GM19452 (cell line): ENCODE data around the gene NOXA1.
"Not testable (repeated sequence)": the region's sequence is repeated elsewhere in the genome, so short reads cannot be mapped to it uniquely, and the experiment has no call there.

Experiments used
- ATAC-seq: cut with Tn5 transposase; IDR thresholded peaks from one replicate; pipeline ENCODE4 v1.9.1; 2021; ENCODE audit not compliant: unreplicated experiment

The NOXA1 gene

DNA sequence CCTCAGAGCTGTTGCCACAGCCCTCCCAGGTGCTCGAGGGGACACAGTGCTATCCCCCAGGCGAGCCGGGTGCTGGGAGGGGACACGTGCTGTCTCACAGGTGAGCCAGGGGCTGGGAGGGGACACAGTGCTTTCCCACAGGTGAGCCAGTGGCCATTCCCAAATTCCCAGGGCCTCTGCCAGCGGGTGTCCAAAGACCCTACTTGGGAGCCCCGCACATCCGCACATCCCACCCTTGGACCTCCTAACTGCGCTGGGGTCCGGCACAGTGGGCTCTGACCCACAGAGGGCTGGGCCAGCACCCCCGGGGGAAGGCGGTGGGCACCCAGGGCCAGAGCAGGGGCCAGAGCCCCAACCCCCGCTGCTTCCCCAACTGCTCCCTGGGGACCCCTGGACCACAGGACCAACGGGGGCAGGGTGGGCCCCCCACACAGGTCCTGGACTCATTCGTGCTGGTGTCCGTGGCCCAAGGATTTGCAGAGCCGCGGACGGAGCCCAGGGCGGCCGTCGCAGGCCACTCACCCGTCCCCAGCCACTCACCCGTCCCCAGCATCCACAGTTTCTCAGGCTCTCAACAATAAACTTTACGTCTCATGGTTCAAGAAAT, 18.1 kb upstream of the NOXA1 start:
- ATAC-seq, result no peak

DNA sequence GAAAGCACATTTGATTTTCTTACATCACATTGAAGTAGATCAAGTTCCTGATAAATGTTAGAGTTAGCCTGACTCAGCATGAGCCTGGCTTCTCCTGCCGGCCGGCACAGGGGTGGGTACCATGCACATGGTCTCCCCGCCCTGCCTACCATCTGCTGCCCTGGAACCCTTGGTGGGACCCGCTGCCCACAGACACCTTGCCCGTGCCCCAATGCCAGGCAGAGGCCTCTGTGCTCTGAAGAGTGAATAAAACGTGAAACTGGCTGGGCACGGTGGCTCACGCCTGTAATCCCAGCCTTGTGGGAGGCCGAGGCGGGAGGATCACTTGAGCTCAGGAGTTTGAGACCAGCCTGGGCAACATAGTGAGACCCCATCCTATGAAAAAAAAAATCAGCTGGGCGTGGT, 17.5 kb upstream of the NOXA1 start:
- ATAC-seq, result no peak

DNA sequence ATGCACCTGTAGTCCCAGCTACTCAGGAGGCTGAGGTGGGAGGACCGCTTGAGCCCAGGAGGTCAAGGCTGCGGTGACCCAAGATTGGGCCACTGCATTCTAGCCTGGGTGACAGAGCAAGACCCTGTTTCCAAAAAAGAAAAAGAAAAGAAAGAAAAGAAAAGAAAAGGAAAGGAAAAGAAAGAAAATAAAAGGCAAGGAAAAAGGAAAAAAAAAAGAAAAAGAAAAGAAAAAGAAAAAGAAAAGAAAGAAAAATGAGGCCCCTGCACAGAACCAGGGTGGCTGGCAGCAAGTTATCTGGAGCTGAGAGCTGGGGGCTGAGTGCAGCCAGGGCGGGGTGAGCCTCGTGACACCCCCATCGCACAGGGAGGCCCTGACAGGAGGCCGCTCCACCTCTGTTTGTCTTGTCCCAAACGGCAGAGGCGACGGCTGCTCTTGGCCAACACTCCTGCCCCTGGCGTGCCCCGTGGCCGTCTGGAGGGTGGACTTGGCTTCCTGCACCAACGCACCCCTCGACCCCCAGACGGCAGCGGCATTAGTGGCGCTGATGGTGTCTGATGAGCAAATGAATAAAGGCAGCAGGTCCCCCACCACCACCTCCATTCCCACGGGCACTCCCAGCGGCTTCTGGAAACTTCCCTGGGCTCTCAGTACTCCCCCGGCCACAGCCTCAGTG, 17.0 kb upstream of the NOXA1 start:
- ATAC-seq, result no peak

DNA sequence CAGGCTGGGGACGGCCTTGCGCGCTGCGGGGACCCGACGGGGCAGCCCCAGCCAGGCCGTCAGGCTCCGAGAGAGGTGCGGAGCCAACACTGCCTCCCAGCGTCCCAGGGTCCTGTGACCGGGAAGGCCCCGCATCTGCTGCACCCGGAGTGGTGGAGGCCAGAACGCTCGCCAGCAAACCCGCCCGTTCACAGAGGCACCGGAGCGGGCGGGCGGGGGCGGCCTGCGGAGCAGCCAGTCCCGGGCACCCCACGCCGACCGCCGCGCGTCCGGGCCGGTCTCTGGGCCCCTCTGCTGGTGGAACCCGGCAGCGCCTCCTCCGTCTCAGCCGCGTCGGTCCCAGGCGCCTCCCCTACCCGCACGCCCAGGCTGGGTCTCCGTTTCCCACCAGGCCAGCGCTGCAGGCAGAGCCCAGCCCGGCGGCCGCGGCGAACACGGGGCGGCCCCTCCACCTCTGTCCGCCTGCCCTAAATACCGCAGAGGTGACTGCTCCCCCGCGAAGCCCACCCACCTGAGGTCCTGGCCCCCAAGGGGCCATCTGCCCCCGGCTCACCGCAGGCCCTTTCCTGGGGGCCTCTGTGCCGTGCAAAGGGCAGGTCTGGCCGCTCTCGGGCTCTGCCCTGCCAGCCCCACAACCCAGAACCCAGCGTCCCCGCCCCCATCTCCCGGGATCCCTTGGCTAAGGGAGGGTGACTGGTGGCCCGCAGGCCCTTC, 16.2 kb upstream of the NOXA1 start:
- no peak for ATAC-seq

DNA sequence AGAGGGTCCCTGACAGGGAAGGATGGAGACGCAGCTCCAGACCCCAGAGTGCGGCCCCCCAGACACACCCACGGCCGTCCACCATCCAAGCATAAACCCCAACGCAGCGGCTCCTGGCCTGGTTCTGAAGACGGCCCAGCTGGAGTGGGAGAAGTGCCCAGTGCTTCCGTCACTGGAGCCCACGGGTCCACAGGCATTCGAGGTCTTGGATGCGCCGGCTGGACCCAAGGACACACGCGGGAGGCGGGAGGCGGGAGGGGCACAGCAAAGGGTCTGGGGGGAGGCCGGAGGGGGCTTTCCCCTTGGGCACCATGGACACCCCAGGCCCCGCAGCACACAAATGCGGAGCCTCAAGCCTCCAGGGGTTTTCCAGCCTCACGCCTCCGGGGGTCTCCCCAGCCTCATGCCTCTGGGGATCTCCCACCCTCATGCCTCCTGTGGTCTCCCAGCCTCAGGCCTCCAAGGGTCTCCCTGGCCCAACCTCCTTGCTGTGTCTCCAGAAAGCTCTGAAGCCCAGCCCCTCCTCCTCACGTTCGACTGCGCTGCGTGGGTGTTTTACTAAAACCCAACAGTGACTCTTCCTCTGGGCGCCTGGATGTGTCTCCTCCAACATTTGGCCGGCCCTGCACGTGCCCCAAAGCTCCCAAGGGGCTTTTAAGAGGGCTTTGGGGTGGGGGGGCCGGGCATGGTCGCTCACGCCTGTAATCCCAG, 15.4 kb upstream of the NOXA1 start:
- ATAC-seq, result no peak

DNA sequence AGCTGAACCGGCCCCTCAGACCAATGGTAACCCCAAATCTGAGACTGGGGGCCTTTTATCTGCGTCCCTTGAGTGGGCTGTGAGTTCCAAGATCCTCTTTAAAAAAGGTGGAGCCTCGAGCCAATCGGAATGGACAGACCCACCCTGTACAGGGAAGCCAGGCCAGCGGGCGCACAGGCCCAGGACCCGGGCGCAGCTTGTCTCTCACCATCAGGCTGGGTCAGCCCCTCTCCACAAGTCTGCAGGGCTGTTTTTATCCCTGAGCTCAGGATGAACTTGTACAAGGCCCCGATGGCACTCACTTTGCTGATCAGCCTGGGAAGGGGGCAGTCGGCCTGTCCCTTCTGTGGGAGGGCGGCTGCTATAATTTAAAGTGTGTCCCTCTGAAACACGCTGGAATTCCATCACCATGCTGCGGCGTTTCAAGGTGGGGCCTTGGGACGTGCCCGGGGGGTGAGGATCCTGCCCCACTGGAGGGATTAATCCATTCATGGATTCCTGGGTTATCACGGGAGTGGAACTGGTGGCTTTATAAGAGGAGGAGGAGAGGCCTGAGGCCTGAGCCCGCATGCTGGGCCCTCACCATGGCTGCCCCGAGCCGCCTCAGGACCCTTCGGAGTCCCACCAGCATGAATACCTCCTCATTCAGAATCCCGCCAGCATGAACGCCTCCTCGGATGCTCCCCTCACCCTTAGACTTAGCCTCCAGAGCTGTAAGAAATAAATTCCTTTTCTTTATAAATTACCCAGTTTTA, 14.4 kb upstream of the NOXA1 start:
- no peak for ATAC-seq

DNA sequence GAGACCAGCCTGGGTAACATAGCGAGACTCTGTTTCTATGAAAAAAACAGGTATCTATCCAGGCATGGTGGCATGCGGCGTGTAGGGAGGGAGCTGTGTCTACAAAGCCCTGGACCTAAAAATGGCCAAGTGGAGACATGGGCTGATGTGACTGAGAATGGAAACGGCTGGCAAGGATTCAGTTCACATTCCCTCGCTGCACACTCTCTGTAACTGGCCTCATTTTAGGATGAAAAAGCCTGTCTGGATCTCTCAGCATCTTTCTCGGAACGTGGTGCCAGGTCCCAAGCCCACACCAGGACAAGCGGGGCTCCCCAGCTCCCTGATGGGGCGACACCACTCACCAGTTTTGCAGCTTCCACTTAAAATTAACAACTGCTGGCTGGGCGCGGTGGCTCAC, 13.7 kb upstream of the NOXA1 start:
- ATAC-seq, result no peak

DNA sequence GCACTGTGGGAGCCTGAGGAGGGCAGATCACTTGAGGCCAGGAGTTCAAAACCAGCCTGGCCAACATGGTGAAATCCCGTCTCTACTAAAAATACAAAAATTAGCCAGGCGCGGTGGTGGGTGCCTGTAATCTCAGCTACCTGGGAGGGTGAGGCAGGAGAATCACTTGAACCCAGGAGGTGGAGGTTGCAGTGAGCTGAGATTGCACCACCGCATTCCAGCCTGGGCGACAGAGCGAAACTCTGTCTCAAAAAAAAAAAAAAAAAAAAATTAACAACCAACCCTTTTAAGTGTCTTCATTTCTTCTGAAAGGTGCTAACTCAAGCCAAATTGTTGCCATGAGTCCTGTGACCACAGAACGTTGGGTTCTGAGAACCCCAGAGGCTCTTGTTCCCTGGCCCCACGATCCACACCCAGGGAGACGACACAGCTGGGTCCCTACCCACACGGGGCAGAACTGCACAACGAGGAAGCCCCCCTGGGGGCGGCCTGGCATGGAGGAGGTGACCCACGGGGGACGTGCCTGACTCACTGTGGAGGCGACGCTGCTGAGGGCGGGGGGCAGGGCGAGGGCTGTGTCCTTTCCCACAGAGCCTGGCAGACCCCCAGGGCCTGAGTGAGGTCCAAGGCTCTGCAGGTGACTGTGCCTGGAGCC, 12.8 kb upstream of the NOXA1 start:
- ATAC-seq, result not testable (repeated sequence)

DNA sequence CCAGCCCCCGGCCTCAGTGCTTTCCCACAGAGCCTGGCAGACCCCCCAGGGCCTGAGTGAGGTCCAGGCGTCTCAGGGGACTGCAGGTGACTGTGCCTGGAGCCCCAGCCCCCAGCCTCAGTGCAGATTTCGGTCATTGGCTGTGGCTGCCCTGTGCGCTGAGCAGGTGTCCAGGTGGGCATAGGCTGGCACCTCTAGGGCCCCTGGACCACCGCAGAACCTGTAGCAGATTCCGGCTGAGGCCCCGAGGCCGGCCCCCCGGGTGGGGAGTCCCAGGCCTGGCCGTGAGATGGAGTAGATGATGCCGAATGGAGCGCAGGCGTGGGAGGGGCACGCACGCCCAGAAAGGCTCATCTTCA, 12.3 kb upstream of the NOXA1 start:
- no peak for ATAC-seq

DNA sequence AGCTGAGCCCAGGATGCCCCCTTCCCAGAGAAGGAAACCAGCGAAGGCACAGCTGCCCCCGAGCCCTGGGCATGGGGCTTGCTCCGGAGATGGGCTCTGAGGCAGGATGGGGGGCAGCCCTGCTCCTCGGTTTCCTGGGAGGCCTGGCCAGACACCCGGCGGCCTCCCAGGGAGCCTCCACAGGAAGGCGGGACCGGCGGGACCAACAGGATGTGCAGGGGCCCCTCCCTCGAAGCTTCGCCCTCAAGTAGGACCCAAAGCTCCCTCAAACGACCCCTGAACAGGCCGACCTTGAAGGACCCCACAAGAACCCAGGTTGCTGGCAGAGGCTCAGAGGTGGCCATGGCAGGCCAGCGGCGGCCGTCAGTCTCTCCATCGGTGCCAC, 11.9 kb upstream of the NOXA1 start:
- ATAC-seq, result no peak

DNA sequence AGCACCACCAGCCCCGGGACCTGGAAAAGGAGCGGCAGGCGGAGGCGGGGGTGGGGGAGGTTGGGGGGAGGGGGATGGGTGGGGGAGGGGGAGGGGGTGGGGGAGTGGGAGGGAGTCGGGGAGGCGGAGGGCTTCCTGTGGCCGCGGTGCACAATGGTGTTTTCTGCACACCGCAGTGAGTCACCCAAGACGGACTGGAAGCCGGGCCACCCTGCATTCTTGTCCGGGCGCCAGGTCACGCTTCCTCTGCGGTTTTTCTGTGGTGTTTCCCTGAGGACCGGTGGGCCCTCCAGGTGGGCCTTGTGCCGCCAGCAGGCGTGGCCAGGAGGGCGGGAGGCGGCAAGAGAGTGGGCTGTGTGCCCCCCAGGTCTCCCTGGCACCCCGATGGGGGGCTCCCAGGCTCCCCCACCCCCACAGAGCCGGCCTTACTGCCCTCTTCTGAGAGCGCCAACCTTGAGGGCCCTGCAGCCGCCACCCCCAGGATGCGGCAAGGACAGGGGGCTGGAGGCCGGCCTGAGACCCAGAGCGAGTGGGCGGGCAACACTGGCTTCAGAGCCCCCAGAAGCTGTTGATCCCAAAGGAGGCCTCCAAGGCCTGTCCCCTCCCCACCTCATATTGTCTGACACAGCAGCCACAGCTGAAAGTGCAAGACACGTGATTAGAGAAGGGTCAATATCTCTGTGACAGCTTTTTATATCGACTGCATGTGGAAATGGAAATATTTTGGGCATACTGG, 11.4 kb upstream of the NOXA1 start:
- ATAC-seq, result no peak

DNA sequence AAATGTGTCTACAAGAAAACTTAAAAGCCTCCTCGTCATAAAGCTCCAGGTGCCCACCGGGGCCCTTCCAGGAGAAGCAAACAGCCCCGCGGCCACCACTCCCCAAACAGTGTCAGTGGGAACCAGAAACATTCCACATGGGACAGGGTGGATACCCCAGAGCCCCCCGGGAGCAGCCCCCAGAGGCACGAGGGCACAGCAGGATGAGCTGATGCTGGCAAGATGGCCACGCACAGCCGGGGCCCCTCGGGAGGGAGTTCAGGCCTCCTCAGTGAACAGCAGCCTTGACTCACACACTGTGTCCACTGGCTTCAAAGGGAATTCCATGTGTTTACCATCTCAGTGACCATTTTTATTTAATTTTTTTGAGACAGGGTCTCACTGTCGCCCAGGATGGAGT, 10.8 kb upstream of the NOXA1 start:
- ATAC-seq, result no peak

DNA sequence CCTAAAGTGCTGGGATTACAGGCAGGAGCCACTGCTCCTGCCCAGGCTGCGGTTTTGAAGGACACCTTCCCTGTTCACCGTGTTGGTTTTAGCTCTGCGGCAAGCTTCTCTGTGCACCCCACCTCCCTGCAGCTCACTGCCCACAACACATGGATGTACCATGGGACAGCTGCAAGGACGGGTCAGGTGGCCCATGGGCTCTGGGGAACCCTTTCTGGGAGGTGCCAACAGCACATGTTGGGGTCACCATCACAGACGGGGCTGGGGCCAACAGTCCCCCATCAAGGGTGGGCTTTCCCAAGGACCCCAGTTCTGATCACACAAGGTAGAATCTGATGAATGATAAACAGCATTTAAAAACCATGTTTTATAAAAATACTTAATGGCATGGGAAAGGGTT, 7.7 kb upstream of the NOXA1 start:
- ATAC-seq, result no peak

DNA sequence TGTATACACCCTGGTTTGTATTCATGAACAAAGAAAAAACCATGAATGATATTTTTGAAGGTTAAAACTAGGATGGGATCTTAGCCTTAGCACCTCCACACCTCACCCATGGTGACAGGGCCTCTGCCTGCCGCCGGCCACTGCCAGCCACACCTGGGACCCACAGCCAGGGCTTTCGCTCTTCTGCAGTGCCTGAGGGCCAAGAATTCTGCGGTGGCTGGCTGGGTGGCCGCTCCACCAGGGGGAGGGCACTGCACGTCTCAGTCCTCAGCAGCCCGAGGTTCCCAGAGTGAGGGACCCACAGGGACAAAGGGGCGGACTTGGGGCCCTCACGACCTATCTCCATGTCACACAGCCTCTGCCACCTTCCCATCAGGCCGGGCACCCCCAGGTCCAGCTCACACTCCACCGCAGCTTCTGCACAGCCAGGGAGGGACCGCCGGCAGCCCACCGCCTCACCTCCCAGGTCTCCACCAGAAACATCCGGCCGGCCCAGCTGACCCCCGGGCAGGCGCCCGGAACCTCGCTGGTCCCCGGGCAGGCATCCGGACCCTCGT, 7.1 kb upstream of the NOXA1 start:
- no peak for ATAC-seq

DNA sequence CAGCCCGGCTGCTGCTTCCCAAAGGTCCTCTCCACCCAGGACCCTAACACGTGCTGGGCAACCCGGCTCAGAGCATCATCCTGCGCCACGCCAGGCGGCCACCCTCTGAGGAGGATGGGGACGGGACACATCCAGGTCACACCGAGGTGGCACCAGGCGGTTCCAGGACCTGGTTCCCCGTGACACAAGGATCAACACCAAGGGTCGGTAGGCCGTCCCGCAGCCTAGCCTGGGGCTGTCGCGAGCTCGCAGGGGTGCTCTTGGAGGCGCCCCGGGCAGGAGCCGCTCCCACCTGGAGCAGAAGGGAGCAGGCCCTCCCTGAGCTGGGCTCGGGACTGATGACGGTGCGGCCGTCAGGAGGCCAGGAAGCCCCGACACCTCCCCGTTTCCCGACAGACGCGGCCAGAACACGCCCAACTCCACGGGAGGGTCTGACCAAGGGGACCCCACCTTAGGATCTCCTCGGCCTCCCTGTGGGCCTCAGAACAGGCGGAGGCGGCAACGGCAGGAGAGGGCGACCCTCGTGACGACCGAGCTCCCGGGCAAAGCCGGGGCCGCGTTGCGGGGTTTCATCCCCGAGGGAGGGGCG, 6.5 kb upstream of the NOXA1 start:
- ATAC-seq, result no peak

DNA sequence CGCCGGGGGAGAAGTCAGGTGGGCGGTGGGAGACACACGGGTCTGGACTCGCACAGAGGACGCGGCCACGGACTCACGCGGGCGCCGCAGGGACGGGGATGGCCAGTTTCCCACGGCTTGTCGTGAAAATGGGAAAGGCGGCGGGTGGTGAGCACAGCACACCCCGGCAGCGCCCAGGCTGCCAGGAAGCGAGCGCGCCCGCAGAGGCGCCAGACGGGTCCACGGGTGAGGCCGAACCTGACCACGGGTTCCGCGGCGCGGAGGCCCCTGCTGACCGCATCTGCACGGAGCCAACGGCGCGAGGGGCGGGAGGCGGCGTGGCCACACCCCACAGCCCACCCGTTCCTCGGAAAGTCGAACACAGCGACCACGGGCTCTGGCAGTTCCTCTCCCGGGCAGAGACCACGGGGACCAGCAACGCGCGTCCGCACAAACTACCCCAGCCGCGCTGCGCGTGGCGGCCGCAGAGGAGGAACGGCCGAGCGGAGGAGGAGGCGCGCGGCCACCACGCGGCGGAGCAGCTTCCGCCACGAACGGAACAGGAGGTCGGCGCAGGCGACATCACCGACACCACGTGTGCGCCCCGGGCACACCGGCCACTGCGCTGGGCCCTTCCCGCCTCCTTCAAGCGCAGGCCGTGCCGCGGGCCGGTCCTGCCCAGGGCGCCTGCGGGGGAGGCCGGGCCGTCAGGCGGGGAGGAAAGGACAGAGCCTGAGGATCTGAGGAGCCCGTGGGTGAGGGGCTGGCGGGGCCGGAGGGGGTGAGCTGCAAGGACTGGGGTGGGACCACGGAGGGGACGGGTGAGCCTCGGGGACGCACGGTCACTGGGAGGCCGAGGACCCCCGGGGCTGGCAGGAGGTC, 5.8 kb upstream of the NOXA1 start:
- ATAC-seq, result no peak

DNA sequence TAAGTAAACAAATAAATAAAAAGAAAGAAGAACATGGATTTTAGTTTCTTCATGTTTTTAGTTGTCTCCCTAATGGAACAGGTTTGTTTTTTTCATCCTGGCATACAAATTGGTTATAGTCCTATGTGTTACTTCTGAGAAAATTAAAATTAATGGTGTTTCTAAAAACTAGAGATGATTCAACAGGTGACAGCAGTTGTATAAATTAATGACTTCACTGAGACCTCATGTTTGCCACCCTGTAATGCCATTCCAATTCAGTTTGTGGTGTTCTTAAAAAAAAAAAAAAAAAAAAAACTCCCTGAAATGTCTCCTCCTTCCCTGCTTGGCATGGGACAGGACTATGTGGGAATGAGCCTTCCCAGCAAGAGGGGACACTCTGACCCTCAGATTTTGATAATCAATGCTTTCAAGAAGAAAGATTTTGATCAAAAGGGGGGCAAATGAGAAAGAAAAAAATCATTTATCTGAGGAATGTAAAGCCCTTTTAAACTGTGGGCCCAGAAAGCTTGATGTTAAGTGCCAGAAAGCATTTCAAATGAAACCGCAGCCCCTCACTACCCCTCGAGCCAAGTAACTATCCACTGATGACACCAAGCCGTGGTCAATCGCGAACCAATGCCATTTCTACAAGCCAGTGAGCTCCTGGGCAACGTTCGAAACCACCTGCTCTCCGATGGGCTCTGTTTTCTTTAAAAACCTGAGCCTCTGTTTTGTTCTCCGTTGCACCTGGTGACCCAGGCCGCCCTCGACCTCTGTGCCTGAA, 1.2 kb upstream of the NOXA1 start:
- no peak for ATAC-seq
